GM23338 (cell line): Measurements from ENCODE around the gene KIF17. TPM values are rescaled to one million over a fixed set of nuclear protein-coding genes. Genes with fewer than 3 reads are reported as not detected.

Experiments
- ATAC-seq: fragments of 200-7000 bp; cut with Tn5 transposase; 3 replicates; pipeline ENCODE4 v1.9.1; 2020
- DNase-seq: peaks from one replicate; pipeline ENCODE4 v3.0.0-alpha.2; 2015; ENCODE audit warnings: low spot score
- H2AFZ ChIP-seq: fragments of 200-600 bp; sonication (generic); 2 replicates; pipeline ENCODE4 v1.8.0; 2016; ENCODE audit warnings: antibody characterized with exemption, mild to moderate bottlenecking, moderate library complexity
- H3F3A ChIP-seq: fragments of 200-600 bp; sonication (generic); replicated peaks from 2 replicates; pipeline ENCODE4 v1.8.0; 2017; ENCODE audit warnings: antibody characterized with exemption, mixed run types, low read depth
- H3K27ac ChIP-seq: fragments of 200-600 bp; sonication (generic); 2 replicates; pipeline ENCODE4 v1.6.1; 2016; ENCODE audit warnings: low read depth
- H3K27me3 ChIP-seq: fragments of 200-600 bp; sonication (generic); 2 replicates; pipeline ENCODE4 v1.8.0; 2016; ENCODE audit warnings: mild to moderate bottlenecking, mixed run types, moderate library complexity; ENCODE audit not compliant: insufficient read depth
- H3K36me3 ChIP-seq: fragments of 200-600 bp; sonication (generic); 2 replicates; pipeline ENCODE4 v1.8.0; 2016; ENCODE audit warnings: mild to moderate bottlenecking; ENCODE audit not compliant: insufficient read depth
- H3K4me1 ChIP-seq: fragments of 200-600 bp; sonication (generic); 2 replicates; pipeline ENCODE4 v1.8.0; 2016; ENCODE audit warnings: mild to moderate bottlenecking, moderate library complexity; ENCODE audit not compliant: insufficient read depth
- H3K4me2 ChIP-seq: fragments of 200-600 bp; sonication (generic); 2 replicates; pipeline ENCODE4 v1.7.1; 2017; ENCODE audit warnings: mixed run types
- H3K4me3 ChIP-seq: fragments of 200-600 bp; sonication (generic); 2 replicates; pipeline ENCODE4 v1.6.1; 2016; ENCODE audit warnings: mixed run types
- H3K79me2 ChIP-seq: fragments of 200-600 bp; sonication (generic); replicated peaks from 2 replicates; pipeline ENCODE4 v1.8.0; 2017; ENCODE audit warnings: mild to moderate bottlenecking; ENCODE audit not compliant: insufficient read depth
- H3K9me2 ChIP-seq: fragments of 200-600 bp; sonication (generic); 2 replicates; pipeline ENCODE4 v1.8.0; 2017; ENCODE audit not compliant: insufficient read depth
- H4K20me1 ChIP-seq: fragments of 200-600 bp; sonication (generic); replicated peaks from 2 replicates; pipeline ENCODE4 v1.8.0; 2017; ENCODE audit warnings: mild to moderate bottlenecking; ENCODE audit not compliant: insufficient read depth
- H3K27ac Mint-ChIP-seq: 2 replicates; pipeline ENCODE4 v1.8.0; 2020; ENCODE audit warnings: inconsistent platforms, mild to moderate bottlenecking, moderate library complexity, mixed read lengths
- H3K27me3 Mint-ChIP-seq: 3 replicates; pipeline ENCODE4 v1.8.0; 2022; ENCODE audit warnings: low read depth, mild to moderate bottlenecking, moderate library complexity, mixed read lengths, inconsistent platforms; ENCODE audit not compliant: insufficient read depth, poor library complexity
- H3K36me3 Mint-ChIP-seq: 3 replicates; pipeline ENCODE4 v1.8.0; 2021; ENCODE audit warnings: low read depth, mild to moderate bottlenecking, inconsistent platforms, moderate library complexity, mixed read lengths
- H3K4me1 Mint-ChIP-seq: 3 replicates; pipeline ENCODE4 v1.8.0; 2020; ENCODE audit warnings: mild to moderate bottlenecking, inconsistent platforms, mixed read lengths
- H3K4me3 Mint-ChIP-seq: 3 replicates; pipeline ENCODE4 v1.8.0; 2021; ENCODE audit warnings: moderate library complexity, mild to moderate bottlenecking, inconsistent platforms, mixed read lengths
- H3K9me3 Mint-ChIP-seq: 3 replicates; pipeline ENCODE4 v1.8.0; 2020; ENCODE audit warnings: moderate library complexity, mild to moderate bottlenecking, inconsistent platforms, mixed read lengths
- CTCF ChIP-seq, 2 experiments: fragments of 200-600 bp in 1 of 2; sonication (generic) in 1 of 2; conservative IDR thresholded peaks; 2 replicates each; pipeline versions ENCODE4 v1.5.1 to v1.6.1; 2016 to 2017; ENCODE audit warnings: antibody characterized with exemption in 2 of 2, low read depth in 2 of 2, mild to moderate bottlenecking in 2 of 2, moderate library complexity in 1 of 2
- ETS1 ChIP-seq: IDR thresholded peaks from 2 replicates; pipeline ENCODE4 v1.6.1; 2016; ENCODE audit warnings: antibody characterized with exemption
- EZH2 ChIP-seq: fragments of 200-600 bp; sonication (generic); IDR thresholded peaks from one replicate; pipeline ENCODE4 v1.8.0; 2017; ENCODE audit warnings: antibody characterized with exemption, mild to moderate bottlenecking, low read depth; ENCODE audit not compliant: unreplicated experiment
- EZH2phosphoT487 ChIP-seq: fragments of 200-600 bp; sonication (generic); IDR thresholded peaks from one replicate; pipeline ENCODE4 v1.8.1; 2018; ENCODE audit warnings: antibody characterized with exemption; ENCODE audit not compliant: unreplicated experiment
- NANOG ChIP-seq: IDR thresholded peaks from 2 replicates; pipeline ENCODE4 v1.6.1; 2016; ENCODE audit warnings: antibody characterized with exemption, borderline replicate concordance
- REST ChIP-seq: IDR thresholded peaks from one replicate; pipeline ENCODE4 v1.6.1; 2018; ENCODE audit warnings: antibody characterized with exemption; ENCODE audit not compliant: unreplicated experiment
- STAT1 ChIP-seq: IDR thresholded peaks from one replicate; pipeline ENCODE4 v1.6.1; 2016; ENCODE audit warnings: antibody characterized with exemption; ENCODE audit not compliant: unreplicated experiment
- ZNF462 ChIP-seq: fragments of 250-450 bp; sonication (Bioruptor Pico); IDR thresholded peaks from 2 replicates; pipeline ENCODE4 v1.5.0; 2020; ENCODE audit warnings: mild to moderate bottlenecking, moderate library complexity
- polyA plus RNA-seq: library from polyadenylated mRNA; unstranded; fragments of >200 nt; fragmentation: Nextera tagmentation; extraction: Ambion mirVana; gene quantifications from 2 replicates; pipeline ENCODE4 v1.2.1, GENCODE V29; 2016
- total RNA-seq: library from RNA; depleted of rRNA; stranded (reverse); fragments of >200 nt; shearing (Covaris generic); gene quantifications from 2 replicates; pipeline ENCODE4 v1.2.3, GENCODE V29; 2014

Gene KIF17
- total and polyA plus RNA-seq, 2 experiments from 2014 or later, result 5.9 to 18.6 TPM

GRCh38 chr1:20660847-20661206 lies 57.0 kb downstream of the KIF17 start (continued):
- TF ChIP-seq ZNF462 (CRISPR knock-in tag) (no peak), ETS1 (no peak)

- Mint-ChIP-seq H3K36me3 (peaks cover 41% of the 10 kb centered on the region), H3K27me3 (peaks cover 7% of the 10 kb centered on the region), H3K9me3 (no peaks in the 10 kb centered on the region), H3K27ac (peak overlapping the region; percentile 97), H3K4me1 (peaks cover 18% of the 10 kb centered on the region), H3K4me3 (peak overlapping the region; percentile 98)
- DNase-seq, result no peak
- peak overlapping the region; percentile 98 for H3K4me3 ChIP-seq
- peaks cover 3% of the 10 kb centered on the region; the same call in 1 of the 2 replicates for H3K36me3 ChIP-seq
- no peaks in the 10 kb centered on the region for H3K9me2 ChIP-seq
- H4K20me1 ChIP-seq, result peaks cover 16% of the 10 kb centered on the region
- 0 out of 2 replicates have a peak, but pooled peaks cover 10% of the 10 kb centered on the region for H3F3A ChIP-seq
- H3K27ac ChIP-seq, result no peak overlapping the region
- H2AFZ ChIP-seq, result no peak overlapping the region
- H3K4me1 ChIP-seq, result peaks cover 11% of the 10 kb centered on the region
- H3K27me3 ChIP-seq, result no peaks in the 10 kb centered on the region
- peak overlapping the region; percentile 99 for H3K4me2 ChIP-seq
- H3K79me2 ChIP-seq, result peaks cover 50% of the 10 kb centered on the region
- no peak for ATAC-seq
- TF ChIP-seq EZH2 (no peak), EZH2phosphoT487 (no peak), REST (no peak), ETS1 (no peak), NANOG (no peak), CTCF (conservative IDR thresholded peaks at IDR 0.05; ENCODE audit: low read depth in 2 of 2) (no peak), STAT1 (no peak)
Measured at GRCh38 chr1:20660363-20660762, 57.4 kb downstream of the KIF17 start.
